Measurements from ENCODE around the gene RAB11FIP4. TPM values are rescaled to one million over a fixed set of nuclear protein-coding genes. Genes with fewer than 3 reads are reported as not detected.

Gene RAB11FIP4
- polyA plus RNA-seq, 1 of the 3 experiments (the other 2 are of a cell fraction) = 9.4 TPM

- H3K9ac ChIP-seq = no peak overlapping the region
- no peak overlapping the region for H2AFZ ChIP-seq (ENCODE audit: low read depth)
- H3K4me2 ChIP-seq = no peak overlapping the region
- TF ChIP-seq FOXM1 (IDR thresholded peaks at IDR 0.05; ENCODE audit: low read depth) (no peak), SIN3A (IDR thresholded peaks at IDR 0.05; ENCODE audit: borderline replicate concordance, low read depth, low read length) (no peak), GATA2 (CRISPR knock-in tag; IDR thresholded peaks at IDR 0.05) (no peak), JUND (IDR thresholded peaks at IDR 0.05) (no peak), SMC3 (IDR thresholded peaks at IDR 0.05; ENCODE audit: low read depth, low read length) (no peak), USF1 (IDR thresholded peaks at IDR 0.05; ENCODE audit: borderline replicate concordance, low read depth) (no peak), FOXJ3 (CRISPR knock-in tag; IDR thresholded peaks at IDR 0.05) (no peak), PBX3 (IDR thresholded peaks at IDR 0.05) (no peak), YY1 (IDR thresholded peaks at IDR 0.05; ENCODE audit: low read depth) (no peak), POLR2AphosphoS5 (IDR thresholded peaks at IDR 0.05; ENCODE audit: low read depth, low read length) (no peak), EP300 (IDR thresholded peaks at IDR 0.05; ENCODE audit: borderline replicate concordance in 1 of 2, low read depth in 1 of 2, low read length in 1 of 2) (no peak), MAX (IDR thresholded peaks at IDR 0.05; ENCODE audit: low read depth) (no peak), RXRA (IDR thresholded peaks at IDR 0.05; ENCODE audit: borderline replicate concordance, low read depth) (no peak)
- H3K9me2 ChIP-seq = no peaks in the 10 kb centered on the region; the same call in 1 of the 2 replicates
- ChIA-PET CTCF (interaction anchor here (1.3 to 1.4 kb wide), 2 partner anchors 9 to 153 kb away, joined by 3 to 9 read pairs; no protein-coding TSS in a partner anchor), POLR2A (no interaction called here)
- H3F3A ChIP-seq (replicated peaks; ENCODE audit: insufficient read depth) = peaks cover 7% of the 10 kb centered on the region
- H3K27ac ChIP-seq (ENCODE audit: low read depth in 2 of 2, low read length in 1 of 2) = no peak overlapping the region
- no peak for DNase-seq
- H3K4me1 ChIP-seq (ENCODE audit: control insufficient read depth in 1 of 2, insufficient read depth in 2 of 2, low read depth in 1 of 2, low read length in 1 of 2) = peaks cover 0 to 12% of the 10 kb centered on the region in 2 experiments; a peak in 2 of 4 replicates
- H3K9me3 ChIP-seq = no peaks in the 10 kb centered on the region
- no peaks in the 10 kb centered on the region for H4K20me1 ChIP-seq (ENCODE audit: insufficient read depth)
- H3K36me3 ChIP-seq (replicated peaks in 1 of 2; ENCODE audit: control insufficient read depth in 1 of 2, insufficient read depth in 2 of 2, low read length in 1 of 2) = peaks cover 39 to 49% of the 10 kb centered on the region in 2 experiments
- 97% methylated on average over 6 of the region's 6 CpGs for WGBS (ENCODE audit: low lambda C conversion rate)
- no peak overlapping the region for H3K4me3 ChIP-seq (ENCODE audit: low read depth in 2 of 2, low read length in 1 of 2)
- no peaks in the 10 kb centered on the region for H3K27me3 ChIP-seq (ENCODE audit: insufficient read depth)
- H3K79me2 ChIP-seq (ENCODE audit: insufficient read depth) = peaks cover 8% of the 10 kb centered on the region; the same call in 1 of the 2 replicates
These were observed 27.5 kb upstream of the RAB11FIP4 start for GRCh38 chr17:31364012-31364411.

- TF ChIP-seq NRF1 (IDR thresholded peaks at IDR 0.05; ENCODE audit: low read depth, low read length) (no peak), FOXJ3 (CRISPR knock-in tag; IDR thresholded peaks at IDR 0.05) (no peak), TCF12 (IDR thresholded peaks at IDR 0.05) (no peak), CTCF (IDR thresholded peaks at IDR 0.05) (no peak), JUND (IDR thresholded peaks at IDR 0.05) (no peak), MAX (IDR thresholded peaks at IDR 0.05; ENCODE audit: low read depth) (no peak), USF1 (IDR thresholded peaks at IDR 0.05; ENCODE audit: borderline replicate concordance, low read depth) (no peak), TAF1 (IDR thresholded peaks at IDR 0.05; ENCODE audit: borderline replicate concordance, low read depth, low read length) (no peak), MXI1 (IDR thresholded peaks at IDR 0.05; ENCODE audit: low read depth, low read length) (no peak), PBX3 (IDR thresholded peaks at IDR 0.05) (no peak), GATA2 (CRISPR knock-in tag; IDR thresholded peaks at IDR 0.05) (no peak), POLR2AphosphoS5 (IDR thresholded peaks at IDR 0.05; ENCODE audit: low read depth, low read length) (no peak), CHD2 (IDR thresholded peaks at IDR 0.05; ENCODE audit: low read length, partially characterized antibody) (no peak), FOSL2 (IDR thresholded peaks at IDR 0.05; ENCODE audit: borderline replicate concordance, low read depth) (no peak), GABPA (IDR thresholded peaks at IDR 0.05; ENCODE audit: low read depth) (no peak), MEF2A (IDR thresholded peaks at IDR 0.05; ENCODE audit: borderline replicate concordance, low read depth) (no peak)
- no peak overlapping the region for H3K9ac ChIP-seq
- no peaks in the 10 kb centered on the region; the same call in 1 of the 2 replicates for H3K9me2 ChIP-seq
- H3K27me3 ChIP-seq (ENCODE audit: insufficient read depth) = no peaks in the 10 kb centered on the region
- no peak for DNase-seq
- peaks cover 32 to 45% of the 10 kb centered on the region in 2 experiments for H3K36me3 ChIP-seq (replicated peaks in 1 of 2; ENCODE audit: control insufficient read depth in 1 of 2, insufficient read depth in 2 of 2, low read length in 1 of 2)
- H3K79me2 ChIP-seq (ENCODE audit: insufficient read depth) = peaks cover 8% of the 10 kb centered on the region; the same call in 1 of the 2 replicates
- ChIA-PET POLR2A (no interaction called here), CTCF (interaction anchor here (2.2 to 3.5 kb wide), 3 partner anchors 9 to 150 kb away, joined by 7 to 11 read pairs (median 8); no protein-coding TSS in a partner anchor)
- H3K9me3 ChIP-seq = no peaks in the 10 kb centered on the region
- no peaks in the 10 kb centered on the region for H4K20me1 ChIP-seq (ENCODE audit: insufficient read depth)
- no peak overlapping the region for H3K27ac ChIP-seq (ENCODE audit: low read depth in 2 of 2, low read length in 1 of 2)
- peaks cover 10% of the 10 kb centered on the region for H3F3A ChIP-seq (replicated peaks; ENCODE audit: insufficient read depth)
- H3K4me3 ChIP-seq (ENCODE audit: low read depth in 2 of 2, low read length in 1 of 2) = no peak overlapping the region
- 99% methylated on average over 4 of the region's 4 CpGs for WGBS (ENCODE audit: low lambda C conversion rate)
- no peak overlapping the region for H3K4me2 ChIP-seq
- H3K4me1 ChIP-seq (ENCODE audit: control insufficient read depth in 1 of 2, insufficient read depth in 2 of 2, low read depth in 1 of 2, low read length in 1 of 2) = peaks cover 3 to 16% of the 10 kb centered on the region in 2 experiments; a peak in 2 of 4 replicates
- no peak overlapping the region for H2AFZ ChIP-seq (ENCODE audit: low read depth)
These were observed 25.4 kb upstream of the RAB11FIP4 start for GRCh38 chr17:31366088-31366487.
